ENCODE measurements around the gene ARIH2.
"Not testable (repeated sequence)": the region's sequence is repeated elsewhere in the genome, so short reads cannot be mapped to it uniquely, and the experiment has no call there.

ARIH2 gene

DNA sequence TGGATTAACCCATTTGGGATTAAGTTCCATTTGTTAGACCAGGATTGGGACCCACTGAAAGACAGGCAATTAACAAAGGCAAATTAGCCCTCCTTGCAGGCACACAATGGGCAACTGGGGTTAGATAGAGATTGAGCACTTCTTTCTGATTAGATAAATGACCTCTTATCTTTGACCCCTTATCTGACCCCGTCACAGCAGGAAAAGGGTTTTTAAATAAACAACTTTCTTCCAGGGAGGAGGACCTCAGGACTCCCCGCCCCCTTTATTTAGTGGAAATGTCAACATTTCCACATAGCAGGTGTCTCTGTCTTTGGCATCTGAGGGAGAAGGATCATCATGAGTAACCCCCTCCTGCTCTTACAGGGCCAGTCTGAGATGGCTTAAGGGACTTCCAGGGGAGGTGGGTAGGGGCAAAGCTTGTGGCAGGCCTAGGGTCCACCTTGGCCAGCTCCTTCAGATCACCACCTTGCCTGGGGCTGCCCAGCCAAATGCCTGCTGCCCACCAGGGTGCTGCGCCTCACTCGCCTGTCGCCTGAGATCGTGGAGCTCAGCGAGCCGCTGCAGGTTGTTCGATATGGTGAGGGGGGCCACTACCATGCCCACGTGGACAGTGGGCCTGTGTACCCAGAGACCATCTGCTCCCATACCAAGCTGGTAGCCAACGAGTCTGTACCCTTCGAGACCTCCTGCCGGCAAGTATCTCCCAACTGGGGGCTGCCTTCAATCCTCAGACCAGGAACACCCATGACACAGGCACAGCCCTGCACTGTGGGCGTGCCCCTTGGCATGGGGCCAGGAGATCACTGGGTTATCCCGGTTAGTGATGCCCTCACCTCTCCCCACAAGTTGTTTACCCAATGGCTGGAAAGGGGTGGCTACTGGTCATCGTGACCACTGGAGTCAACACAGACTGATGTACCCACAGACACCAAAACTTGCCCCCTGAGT lies 86.0 kb downstream of the ARIH2 start:
- no peak for DNase-seq

DNA sequence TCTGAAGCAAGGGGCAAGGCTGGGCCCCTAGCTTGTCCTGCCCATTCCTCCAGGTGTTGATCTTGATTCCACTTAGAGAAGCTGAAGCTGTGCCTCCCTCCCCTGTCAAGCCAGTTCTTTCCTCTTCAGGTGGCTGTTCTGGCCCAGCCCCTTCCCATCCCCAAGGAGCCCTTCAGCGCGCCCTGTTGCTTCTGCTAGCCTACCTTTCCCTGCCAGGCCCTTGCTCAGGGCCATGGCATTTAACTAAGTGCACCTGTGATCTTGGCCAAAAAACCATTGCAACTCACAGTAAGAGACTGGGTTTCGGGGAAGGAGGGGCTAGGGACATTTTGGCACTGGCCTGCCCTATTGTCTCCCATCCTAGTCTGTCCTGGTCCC lies 86.7 kb downstream of the ARIH2 start:
- no peak for DNase-seq

DNA sequence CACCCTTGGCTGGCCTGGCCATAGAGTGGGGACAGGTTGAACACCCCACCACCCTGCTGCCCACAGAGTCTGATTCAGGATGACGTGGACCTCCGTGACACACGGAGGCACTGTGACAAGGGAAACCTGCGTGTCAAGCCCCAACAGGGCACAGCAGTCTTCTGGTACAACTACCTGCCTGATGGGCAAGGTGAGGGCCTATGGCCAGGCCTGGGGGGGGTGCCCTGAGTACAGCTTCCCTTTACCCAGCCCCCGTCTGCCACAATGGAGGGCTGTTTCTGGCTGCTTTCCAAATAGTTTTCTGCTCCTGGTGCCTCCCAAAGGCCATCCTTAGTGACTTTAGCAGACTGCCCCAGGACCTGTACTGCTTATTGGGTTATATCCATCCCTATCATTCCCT lies 87.4 kb downstream of the ARIH2 start:
- DNase-seq: no peak

DNA sequence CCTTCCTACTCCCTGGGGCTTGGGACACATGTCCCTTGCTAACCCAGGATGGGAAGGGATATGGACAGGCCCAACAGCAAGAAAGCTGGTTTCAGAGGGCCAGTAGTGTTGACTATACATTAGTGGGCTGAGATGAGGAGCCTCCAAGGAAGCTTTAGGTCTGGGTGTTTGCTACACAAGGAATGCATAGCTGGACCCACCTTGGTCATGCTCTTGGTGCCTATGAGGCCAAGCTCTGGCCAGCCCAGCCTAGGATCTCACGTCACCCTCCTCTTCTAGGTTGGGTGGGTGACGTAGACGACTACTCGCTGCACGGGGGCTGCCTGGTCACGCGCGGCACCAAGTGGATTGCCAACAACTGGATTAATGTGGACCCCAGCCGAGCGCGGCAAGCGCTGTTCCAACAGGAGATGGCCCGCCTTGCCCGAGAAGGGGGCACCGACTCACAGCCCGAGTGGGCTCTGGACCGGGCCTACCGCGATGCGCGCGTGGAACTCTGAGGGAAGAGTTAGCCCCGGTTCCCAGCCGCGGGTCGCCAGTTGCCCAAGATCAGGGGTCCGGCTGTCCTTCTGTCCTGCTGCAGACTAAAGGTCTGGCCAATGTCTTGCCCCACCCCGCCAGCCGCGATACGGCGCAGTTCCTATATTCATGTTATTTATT lies 87.9 kb downstream of the ARIH2 start:
- peak; percentile 15 for DNase-seq

DNA sequence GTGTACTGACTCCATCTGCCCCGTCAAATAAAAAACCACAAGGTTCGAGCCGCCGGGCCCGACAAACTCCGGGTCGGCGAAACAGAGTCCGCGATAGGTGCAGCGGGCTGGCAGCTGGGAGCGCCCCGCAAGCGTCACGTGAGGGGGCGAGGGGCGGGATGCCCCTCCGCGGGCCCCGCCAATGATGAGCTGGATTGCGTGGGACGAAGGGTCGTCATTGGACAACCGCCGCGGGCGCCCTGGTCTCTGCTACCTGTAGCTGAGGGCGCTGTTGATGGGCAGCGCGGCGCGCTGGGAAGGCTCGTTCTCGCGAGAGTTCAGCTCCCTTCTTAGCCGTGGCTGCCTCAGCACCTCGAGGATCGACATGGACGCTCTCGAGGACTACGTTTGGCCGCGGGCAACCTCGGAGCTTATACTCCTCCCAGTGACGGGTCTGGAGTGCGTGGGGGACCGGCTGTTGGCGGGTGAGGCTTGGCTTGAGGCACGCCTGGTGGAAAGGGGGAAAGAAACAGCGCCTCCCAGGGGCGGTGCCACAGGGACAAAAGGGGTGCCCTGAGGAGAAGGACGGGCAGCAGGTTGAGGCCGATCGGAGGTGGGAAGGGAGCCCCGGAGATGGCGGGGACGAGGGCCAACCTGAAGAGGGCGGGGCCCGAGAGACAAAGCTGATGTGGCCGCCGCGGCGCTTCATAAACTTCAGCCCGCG lies 88.6 kb downstream of the ARIH2 start, which contains the start of gene WDR6:
TSS of gene WDR6 (plus strand) at position 324 of the 703 bp plus-strand sequence. CDS start at position 365, 41 bp downstream.
- peak; percentile 88 for DNase-seq

DNA sequence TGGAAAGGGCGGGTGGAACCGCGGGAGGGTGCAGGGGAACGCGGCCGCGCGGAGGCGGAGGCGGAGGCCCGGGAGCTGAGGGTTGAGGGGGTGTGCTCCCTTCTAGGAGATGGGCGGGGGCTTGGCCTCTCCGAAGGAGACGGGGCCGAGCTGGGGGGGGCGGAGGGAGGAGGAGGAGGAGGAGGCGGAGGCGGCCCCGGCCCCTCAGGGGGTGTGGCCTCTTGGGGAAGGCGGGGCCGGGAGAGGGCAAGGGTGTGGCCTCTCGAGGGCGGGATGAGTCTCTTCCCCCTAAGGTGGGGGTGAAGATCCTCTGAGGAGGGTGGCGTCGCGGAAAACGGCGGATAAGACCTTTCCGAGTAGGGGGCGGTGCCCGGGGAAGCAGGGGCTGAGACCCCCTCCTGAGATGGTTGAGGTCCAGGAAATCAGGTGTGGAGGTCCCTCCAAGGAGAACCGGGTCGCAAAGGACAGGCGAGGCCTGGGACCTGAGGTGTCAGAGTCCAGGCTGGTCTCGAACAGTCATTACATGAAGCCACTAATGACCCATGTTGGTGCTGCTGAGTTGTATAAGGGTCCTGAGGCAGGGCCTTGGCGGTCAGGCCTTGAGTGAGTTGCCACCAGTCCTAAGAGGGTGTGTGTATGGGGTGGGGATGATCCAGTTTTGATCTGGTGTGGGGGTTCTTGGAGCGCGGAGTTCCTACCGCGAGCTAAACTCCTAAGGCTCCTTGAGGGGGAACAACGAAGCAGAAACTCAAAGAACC lies 89.3 kb downstream of the ARIH2 start:
- peak; percentile 68 for DNase-seq

DNA sequence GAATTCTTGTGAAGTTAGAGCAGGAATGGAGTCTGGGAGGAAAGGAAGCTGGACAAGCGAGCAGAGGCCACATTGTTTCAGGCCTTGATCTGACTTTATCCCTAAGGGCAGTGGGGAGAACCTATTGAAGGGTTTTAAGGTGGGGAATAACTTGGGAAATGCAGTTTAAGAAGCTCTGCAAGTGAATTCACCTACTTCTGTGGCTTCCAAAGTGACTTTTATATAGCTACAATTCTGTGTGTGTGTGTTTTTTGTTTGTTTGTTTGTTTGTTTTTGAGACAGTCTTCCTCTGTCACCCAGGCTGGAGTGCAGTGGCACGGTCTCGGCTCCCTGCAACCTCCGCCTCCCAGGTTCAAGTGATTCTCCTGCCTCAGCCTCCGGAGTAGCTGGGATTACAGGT lies 90.0 kb downstream of the ARIH2 start:
- not testable (repeated sequence) for DNase-seq

DNA sequence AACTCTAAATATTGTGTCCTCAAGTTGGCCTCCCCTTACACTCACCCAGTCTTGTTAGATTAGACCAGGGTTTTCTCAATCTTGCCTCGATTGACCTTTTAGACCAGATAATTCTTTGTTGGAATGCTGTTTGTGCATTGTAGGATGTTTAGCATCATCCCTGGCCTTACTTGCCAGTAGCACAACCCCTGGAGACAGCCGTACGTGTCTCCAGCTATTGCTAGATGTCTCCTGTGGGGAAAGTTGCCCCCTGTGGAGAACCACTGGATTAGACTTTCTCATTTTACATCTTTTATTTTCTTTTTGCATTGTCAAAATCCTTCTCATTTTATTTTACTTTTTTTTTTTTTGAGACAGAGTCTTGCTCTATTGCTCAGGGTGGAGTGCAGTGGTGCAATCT lies 90.8 kb downstream of the ARIH2 start:
- DNase-seq: no peak

DNA sequence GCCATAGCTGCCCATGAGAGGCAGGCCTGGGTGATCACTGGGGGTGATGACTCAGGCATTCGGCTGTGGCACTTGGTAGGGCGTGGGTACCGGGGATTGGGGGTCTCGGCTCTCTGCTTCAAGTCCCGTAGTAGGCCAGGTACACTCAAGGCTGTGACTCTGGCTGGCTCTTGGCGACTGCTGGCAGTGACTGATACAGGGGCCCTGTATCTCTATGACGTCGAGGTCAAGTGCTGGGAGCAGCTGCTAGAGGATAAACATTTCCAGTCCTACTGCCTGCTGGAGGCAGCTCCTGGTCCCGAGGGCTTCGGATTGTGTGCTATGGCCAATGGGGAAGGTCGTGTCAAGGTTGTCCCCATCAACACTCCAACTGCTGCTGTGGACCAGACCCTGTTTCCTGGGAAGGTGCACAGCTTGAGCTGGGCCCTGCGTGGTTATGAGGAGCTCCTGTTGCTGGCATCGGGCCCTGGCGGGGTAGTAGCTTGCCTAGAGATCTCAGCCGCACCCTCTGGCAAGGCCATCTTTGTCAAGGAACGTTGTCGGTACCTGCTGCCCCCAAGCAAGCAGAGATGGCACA lies 93.9 kb downstream of the ARIH2 start:
- no peak for DNase-seq

DNA sequence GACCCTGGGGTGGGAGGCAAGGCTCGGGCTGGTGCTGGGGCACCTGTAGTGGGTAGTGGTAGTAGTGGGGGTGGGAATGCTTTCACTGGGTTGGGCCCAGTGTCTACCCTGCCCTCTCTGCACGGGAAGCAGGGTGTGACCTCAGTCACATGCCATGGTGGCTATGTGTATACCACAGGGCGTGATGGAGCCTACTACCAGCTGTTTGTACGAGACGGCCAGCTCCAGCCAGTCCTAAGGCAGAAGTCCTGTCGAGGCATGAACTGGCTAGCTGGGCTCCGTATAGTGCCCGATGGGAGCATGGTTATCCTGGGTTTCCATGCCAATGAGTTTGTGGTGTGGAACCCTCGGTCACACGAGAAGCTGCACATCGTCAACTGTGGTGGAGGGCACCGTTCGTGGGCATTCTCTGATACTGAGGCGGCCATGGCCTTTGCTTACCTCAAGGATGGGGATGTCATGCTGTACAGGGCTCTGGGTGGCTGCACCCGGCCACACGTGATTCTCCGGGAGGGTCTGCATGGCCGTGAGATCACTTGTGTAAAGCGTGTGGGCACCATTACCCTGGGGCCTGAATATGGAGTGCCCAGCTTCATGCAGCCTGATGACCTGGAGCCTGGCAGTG lies 94.6 kb downstream of the ARIH2 start:
- DNase-seq: no peak

DNA sequence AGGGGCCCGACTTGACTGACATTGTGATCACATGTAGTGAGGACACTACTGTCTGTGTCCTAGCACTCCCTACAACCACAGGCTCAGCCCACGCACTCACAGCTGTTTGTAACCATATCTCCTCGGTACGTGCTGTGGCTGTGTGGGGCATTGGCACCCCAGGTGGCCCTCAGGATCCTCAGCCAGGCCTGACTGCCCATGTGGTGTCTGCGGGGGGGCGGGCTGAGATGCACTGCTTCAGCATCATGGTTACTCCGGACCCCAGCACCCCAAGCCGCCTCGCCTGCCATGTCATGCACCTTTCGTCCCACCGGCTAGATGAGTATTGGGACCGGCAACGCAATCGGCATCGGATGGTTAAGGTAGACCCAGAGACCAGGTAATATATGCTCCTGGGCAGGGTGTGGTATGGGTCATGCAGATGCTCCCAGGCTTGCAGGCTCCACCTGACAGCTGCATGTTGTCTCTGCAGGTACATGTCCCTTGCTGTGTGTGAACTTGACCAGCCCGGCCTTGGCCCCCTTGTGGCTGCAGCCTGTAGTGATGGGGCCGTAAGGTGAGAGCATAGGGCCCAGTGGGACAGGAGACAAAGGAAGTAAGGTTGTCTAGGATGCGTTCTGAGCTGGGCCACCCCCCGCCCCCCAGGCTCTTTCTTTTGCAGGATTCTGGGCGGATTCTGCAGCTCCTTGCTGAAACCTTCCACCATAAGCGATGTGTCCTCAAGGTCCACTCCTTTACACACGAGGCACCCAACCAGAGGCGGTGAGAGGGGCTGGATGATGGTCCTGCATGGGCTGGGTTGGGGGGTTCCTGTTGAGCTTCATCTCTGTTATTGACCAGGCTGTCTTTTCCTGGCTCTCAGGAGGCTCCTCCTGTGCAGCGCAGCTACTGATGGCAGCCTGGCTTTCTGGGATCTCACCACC lies 95.4 kb downstream of the ARIH2 start:
- DNase-seq: peak; percentile 35

DNA sequence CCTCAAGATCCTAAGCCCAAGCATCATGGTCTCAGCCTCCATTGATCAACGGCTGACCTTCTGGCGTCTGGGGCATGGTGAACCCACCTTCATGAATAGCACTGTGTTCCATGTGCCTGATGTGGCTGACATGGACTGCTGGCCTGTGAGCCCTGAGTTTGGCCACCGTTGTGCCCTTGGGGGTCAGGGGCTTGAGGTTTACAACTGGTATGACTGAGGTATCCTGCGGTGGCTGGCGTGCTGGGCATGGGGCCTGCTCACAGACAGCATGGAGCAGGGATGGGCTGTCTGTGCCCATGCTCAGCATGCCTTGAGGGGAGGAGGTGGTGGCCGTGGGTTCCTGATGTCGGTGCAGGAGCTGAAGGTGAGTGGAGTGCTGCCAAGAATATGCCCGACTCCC lies 96.4 kb downstream of the ARIH2 start:
- no peak for DNase-seq

DNA sequence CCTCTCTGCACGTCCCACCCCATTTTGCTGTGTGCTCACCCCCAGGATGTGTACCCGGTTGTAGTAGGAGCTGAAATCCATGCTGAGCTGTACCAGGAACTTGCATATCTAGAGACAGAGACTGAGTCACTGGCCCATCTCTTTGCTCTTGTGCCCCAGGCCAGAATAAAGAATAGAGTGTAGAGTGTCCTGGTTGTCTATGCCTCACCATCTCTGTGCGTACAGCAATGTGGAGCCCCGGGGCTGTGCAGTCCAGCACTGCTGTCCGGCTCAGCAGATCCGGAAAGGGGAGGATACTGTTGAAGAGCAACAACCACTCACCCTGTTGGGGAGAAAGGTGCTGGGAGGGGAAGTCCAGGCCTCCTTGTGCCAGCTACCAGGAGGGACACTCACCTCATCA lies 97.1 kb downstream of the ARIH2 start:
- DNase-seq: no peak

DNA sequence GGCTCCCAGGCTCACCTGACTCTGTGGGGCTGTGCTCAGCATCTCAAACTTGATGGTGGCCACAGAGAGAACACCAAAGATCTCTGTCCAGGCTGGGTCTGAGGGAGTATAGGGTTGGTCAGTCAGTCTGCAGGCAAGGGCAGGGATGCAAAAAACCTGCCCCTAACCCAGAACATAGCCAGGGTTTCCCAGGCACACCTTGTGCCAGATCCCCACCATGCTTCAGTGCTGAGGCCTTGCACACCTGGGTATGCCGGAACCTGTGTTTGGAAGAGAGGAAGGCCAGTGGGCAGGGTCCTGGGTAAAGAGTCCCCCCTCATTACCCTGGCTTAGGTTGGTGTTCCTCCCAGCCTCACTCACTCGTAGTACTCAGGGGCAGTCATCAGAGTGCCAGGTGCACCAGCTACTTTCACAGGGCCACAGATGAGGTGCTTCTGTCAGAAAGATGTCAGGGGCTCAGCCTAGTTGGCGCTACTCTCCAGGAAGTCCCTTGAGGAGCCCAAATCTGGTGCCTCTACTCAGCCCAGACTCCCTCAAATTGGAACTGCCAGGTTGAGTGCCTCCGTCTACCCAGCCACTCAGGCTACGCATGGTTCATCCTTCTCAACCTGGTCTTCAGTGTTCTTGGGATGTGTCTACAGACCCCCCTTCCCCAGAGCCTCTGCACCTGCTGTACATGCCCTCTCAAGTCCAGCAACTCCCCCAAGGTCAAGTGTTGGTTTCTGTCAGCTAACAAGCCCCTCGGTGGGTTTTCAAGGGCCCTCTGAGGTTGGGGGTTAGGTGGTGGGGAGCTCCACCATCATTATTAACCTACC lies 98.0 kb downstream of the ARIH2 start:
- DNase-seq: no peak

DNA sequence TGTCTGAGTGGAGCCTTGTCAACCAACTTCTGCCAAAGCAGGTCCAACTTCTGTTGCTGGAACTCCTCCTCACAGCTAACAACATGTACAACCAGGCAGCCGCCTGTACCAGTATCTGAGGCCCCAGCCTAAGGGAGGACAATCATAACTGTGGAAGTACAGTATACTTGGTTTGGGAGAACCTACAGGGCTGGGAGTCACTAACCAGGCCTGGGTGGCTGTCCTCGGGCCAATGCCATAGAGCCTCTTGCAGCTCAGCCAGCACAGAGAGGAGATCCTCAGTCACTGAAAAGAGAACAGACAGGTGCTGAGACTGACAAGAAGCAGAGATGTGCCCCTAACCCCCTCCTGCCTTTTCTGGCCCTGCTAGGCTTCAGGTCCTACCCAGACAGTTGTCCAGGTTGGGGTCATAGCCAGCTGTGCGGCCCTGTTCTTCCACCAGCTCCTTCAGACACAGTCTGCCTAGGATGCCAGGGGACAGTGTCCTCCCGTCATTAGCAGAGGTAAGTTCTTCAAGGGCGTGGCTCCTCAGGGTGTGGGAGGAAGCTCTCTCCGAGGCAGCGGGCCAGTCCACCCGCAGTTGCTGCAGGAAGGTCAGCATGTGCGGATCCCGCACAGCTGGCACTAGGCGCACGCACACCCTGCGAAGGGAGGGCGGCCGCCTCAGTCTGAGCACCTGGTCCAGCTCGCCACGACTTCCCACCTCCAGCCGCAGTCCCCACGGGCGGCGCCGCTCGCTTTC lies 98.8 kb downstream of the ARIH2 start:
- DNase-seq: no peak

DNA sequence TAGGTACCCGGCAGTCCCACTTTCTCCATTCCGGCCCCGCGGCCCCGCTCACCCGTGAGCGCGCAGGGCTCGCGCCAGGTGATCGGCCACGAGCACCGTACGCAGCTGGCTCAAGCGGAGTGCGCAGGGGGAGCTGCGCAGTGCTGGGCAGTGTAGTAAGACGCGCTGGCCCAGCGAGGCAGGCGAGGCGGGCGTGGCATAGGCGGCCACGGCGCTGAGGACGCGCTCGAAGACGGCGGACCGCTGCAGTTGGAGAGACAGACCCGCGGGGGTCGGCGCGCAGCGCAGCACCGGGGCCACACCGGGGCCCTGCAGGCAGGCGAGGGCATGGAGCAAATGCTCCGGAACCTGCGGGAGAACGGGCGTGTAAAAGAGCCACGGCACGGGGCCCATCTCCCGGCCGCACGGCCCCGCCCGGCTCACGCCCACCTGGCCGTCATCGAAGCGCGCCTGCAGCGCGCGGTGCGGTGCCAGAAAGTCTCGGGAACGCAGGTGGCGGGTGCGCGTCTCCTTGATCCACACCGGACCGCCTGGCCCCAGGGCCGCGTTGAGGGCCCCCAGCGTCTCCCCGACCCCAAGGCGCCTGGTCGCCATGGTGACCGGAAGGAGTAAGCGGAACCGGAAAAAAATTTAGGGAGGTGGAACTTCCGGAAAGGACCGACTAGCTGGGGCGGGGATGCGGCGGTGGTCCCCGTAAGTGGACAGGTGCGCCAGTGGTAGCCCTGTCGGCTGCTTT lies 99.5 kb downstream of the ARIH2 start, which contains the start of gene DALRD3:
TSS of gene DALRD3 (minus strand) at position 610 of the 736 bp plus-strand sequence. CDS start at position 594, 16 bp downstream.
- DNase-seq: peak; percentile 54

DNA sequence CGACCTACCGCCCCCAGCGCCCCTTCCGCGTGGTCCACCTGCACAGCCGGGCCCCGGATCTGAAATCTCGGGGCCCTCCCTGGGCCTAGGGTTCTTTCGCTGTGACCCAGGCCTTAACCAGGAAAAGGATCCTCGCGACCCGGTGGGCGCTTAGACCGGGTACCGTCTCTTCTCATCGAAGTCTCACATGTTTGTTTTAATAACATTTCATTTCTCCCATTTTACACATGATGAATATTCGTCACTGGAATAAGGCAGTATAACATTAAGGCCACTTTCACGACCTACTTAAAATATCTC lies 100.0 kb downstream of the ARIH2 start:
- DNase-seq: no peak

DNA sequence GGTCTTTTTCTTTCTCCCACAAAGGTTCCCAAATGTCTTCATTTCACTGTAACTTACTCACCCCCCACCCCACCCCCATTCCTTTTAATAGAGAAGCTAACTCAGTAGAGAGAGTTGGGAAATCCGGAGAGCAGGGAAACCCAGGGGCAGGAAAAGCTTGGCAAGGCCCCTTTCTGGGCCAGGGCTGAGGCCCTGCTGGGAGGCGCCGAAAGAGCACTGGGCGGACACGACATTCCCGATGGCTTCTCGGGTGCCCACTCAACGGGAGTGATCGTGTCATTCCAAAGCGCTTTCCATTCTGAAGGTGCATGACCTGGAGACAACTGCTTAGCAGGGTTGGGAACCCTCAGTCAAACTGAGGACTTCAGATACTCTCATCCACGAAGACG lies 101.3 kb downstream of the ARIH2 start:
- peak; percentile 71 for DNase-seq

All from inflammatory macrophage treated with lipopolysaccharide for 4 hours (primary cell).